Heart right ventricle (tissue), 16 donors: ENCODE data around the gene HPSE. TPM values are rescaled to one million over a fixed set of nuclear protein-coding genes. Genes with fewer than 3 reads are reported as not detected.
A peak's percentile ranks its signal among the peaks of the same experiment; 100 is the strongest.
"Not testable (repeated sequence)": the region's sequence is repeated elsewhere in the genome, so short reads cannot be mapped to it uniquely, and the experiment has no call there.

ENCODE experiments used
- ATAC-seq, 8 donors: fragments of 200-7000 bp; cut with Tn5 transposase; one replicate each; pipeline ENCODE4 v1.9.1; 2020; ENCODE audit warnings: mild to moderate bottlenecking in 8 of 8, moderate library complexity in 8 of 8, moderate number of reproducible peaks in 1 of 8
- DNase-seq, 2 donors: peaks; one replicate each; pipeline ENCODE4 v3.0.0-alpha.2; 2020
- H3K27ac ChIP-seq, 10 donors: fragments of 200-600 bp; sonication (generic) in 2 of 10; one replicate each; pipeline versions ENCODE4 v1.5.0 to v1.8.0; 2020 to 2022; ENCODE audit warnings: mild to moderate bottlenecking in 3 of 10
- H3K27me3 ChIP-seq, 7 donors: fragments of 200-600 bp; one replicate each; pipeline ENCODE4 v1.8.0; 2021 to 2022; ENCODE audit warnings: mild to moderate bottlenecking in 2 of 7
- H3K36me3 ChIP-seq, 9 donors: fragments of 200-600 bp; sonication (generic) in 1 of 9; one replicate each; pipeline versions ENCODE4 v1.5.0 to v1.8.0; 2020 to 2022; ENCODE audit warnings: mild to moderate bottlenecking in 2 of 9
- H3K4me1 ChIP-seq, 9 donors: fragments of 200-600 bp; sonication (generic) in 1 of 9; one replicate each; pipeline versions ENCODE4 v1.5.0 to v1.8.0; 2020 to 2022; ENCODE audit warnings: mild to moderate bottlenecking in 4 of 9
- H3K4me3 ChIP-seq, 10 donors: fragments of 200-600 bp; sonication (generic) in 2 of 10; one replicate each; pipeline versions ENCODE4 v1.5.0 to v1.8.0; 2020 to 2022; ENCODE audit warnings: mild to moderate bottlenecking in 7 of 10, moderate library complexity in 2 of 10
- H3K9me3 ChIP-seq, 11 donors: fragments of 200-600 bp in 10 of 11; sonication (generic) in 2 of 11; one replicate each; pipeline versions ENCODE4 v1.5.0 to v1.8.0; 2013 to 2022; ENCODE audit warnings: mild to moderate bottlenecking in 2 of 11, control low read depth in 1 of 11, moderate library complexity in 1 of 11
- CTCF ChIP-seq, 9 donors: fragments of 200-600 bp; sonication (generic) in 2 of 9; IDR thresholded peaks; one replicate each; pipeline versions ENCODE4 v1.5.0 to v1.8.0; 2021 to 2022; ENCODE audit warnings: antibody characterized with exemption in 9 of 9, mild to moderate bottlenecking in 5 of 9, moderate library complexity in 1 of 9
- WGBS, 2 donors: extraction: QIAGEN DNeasy Blood & Tissue Kit; methylation state at CpG; one replicate each; pipeline ENCODE4 v1.1.7; 2013; ENCODE audit warnings: inconsistent platforms in 1 of 2; 5-methylcytosine and 5-hydroxymethylcytosine counted together
- intact Hi-C, 10 donors: fragments of 100-400 bp; cut with DNase I; formaldehyde crosslinking; loops; one replicate each; pipeline versions ENCODE4 v1.11.1 to v1.14.2; 2022
- polyA plus RNA-seq, 2 donors: library from polyadenylated mRNA; stranded (reverse); fragments of 200-250 nt; gene quantifications; one replicate each; pipeline ENCODE4 v1.2.3, GENCODE V29; 2013
- total RNA-seq, 10 donors: library from RNA; stranded (reverse); fragmentation: NEBNext Ultra II Directional in 3 of 10; extraction: Animal tissue kit (Norgen Biotek cat#: 25700) in 3 of 10; gene quantifications; one replicate each; pipeline versions ENCODE4 v1.2.1 to v1.2.4, GENCODE V29; 2021 to 2023
- donor health status: Arrhythmogenic right ventricular cardiomyopathy.
- donor health status: ischemic (EF 13 %, LVEDD 7.1; RV severe dilation, severe dysfunction).
- donor health status: healthy with polysubstance abuse.
- donor health status: DM: no; HTN: yes; CAD: no.
- donor health status: DM: no; HTN: no; CAD: no.
- donor health status: ischemic (EF 25% LVEDD 6.9; RV normal size, moderate dysfunction).
- donor health status: ischemic (EF 25% LVEDD 5.7; RV mildly dilated, moderate dysfunction).
- donor health status: healthy.
- donor health status: DM: yes; HTN: yes; CAD: no.
- donor health status: Ischemic cardiomyopathy.
- donor health status: ischemic (EF 35%, LVEDD 5.7; RV mildly dilated, moderate dysfunction).
- donor health status: nonischemic (EF 11% LVEDD 7.7; RV severe dilation, severe dysfunction).
- donor health status: DM: yes; HTN: yes; CAD: no.
- donor health status: PGD.
- donor health status: ischemic (EF 29% LVEDD 5.4; RV normal size, mild dysfunction).
- donor health status: nonischemic (EF 23%, LVEDD 6.1; RV moderate dilation, normal function).

The HPSE gene
- total and polyA plus RNA-seq, 12 donors: 0.15 to 2.4 (median 0.39) TPM

- 89 to 92% methylated on average over 8 of the region's 8 CpGs for WGBS, 2 donors
- Histone ChIP-seq H3K9me3 (no peaks in the 10 kb centered on the region), H3K36me3 (no peaks in the 10 kb centered on the region), H3K27ac (no peak overlapping the region), H3K4me3 (no peak overlapping the region), H3K4me1 (peaks cover 0 to 28% (median 0%) of the 10 kb centered on the region in 9 donors), H3K27me3 (peaks cover 0 to 32% (median 0%) of the 10 kb centered on the region in 7 donors)
- ATAC-seq (no peak), DNase-seq (no peak)
- intact Hi-C loops: no loop called here
- TF ChIP-seq CTCF (IDR thresholded peaks at IDR 0.05): no peak
Observed at GRCh38 chr4:83326546-83326945, 8.1 kb downstream of the HPSE start.

GRCh38 chr4:83325306-83325705, 9.3 kb downstream of the HPSE start:
- 87 to 88% methylated on average over 4 of the region's 4 CpGs for WGBS, 2 donors
- ATAC-seq, H3K4me3 ChIP-seq, H3K36me3 ChIP-seq, DNase-seq, H3K27ac ChIP-seq, H3K9me3 ChIP-seq, intact Hi-C loops: not testable (repeated sequence)
- peaks cover 0 to 37% (median 0%) of the 10 kb centered on the region in 9 donors for H3K4me1 ChIP-seq
- peaks cover 0 to 29% (median 0%) of the 10 kb centered on the region in 7 donors for H3K27me3 ChIP-seq

GRCh38 chr4:83323136-83323535, 11.5 kb downstream of the HPSE start:
- ATAC-seq (no peak), DNase-seq (no peak)
- intact Hi-C loops: no loop called here
- WGBS, 2 donors: 81% methylated on average over 3 of the region's 3 CpGs
- no peak for TF ChIP-seq CTCF (IDR thresholded peaks at IDR 0.05)
- Histone ChIP-seq H3K36me3 (no peaks in the 10 kb centered on the region), H3K27me3 (peaks cover 0 to 15% (median 0%) of the 10 kb centered on the region in 7 donors), H3K9me3 (no peaks in the 10 kb centered on the region), H3K4me3 (no peak overlapping the region), H3K4me1 (peaks cover 0 to 32% (median 0%) of the 10 kb centered on the region in 9 donors), H3K27ac (peak overlapping the region in 1 of 10 donors; percentile 58)

- Histone ChIP-seq H3K27ac (peak overlapping the region in 1 of 10 donors; percentile 77), H3K27me3 (peaks cover 0 to 12% (median 0%) of the 10 kb centered on the region in 7 donors), H3K36me3 (peaks cover 0 to 9% (median 0%) of the 10 kb centered on the region in 9 donors), H3K4me1 (peaks cover 0 to 32% (median 0%) of the 10 kb centered on the region in 9 donors), H3K4me3 (no peak overlapping the region), H3K9me3 (no peaks in the 10 kb centered on the region)
- WGBS, 2 donors: 39 to 60% methylated on average over 5 of the region's 5 CpGs
- DNase-seq: peak; percentile 45
- ATAC-seq: peak; percentile 37 to 81 (median 64)
- no peak for TF ChIP-seq CTCF (IDR thresholded peaks at IDR 0.05)
- intact Hi-C loops: no loop called here
Observed at GRCh38 chr4:83320548-83320947, 14.1 kb downstream of the HPSE start.

GRCh38 chr4:83318666-83319065, 16.0 kb downstream of the HPSE start:
- Histone ChIP-seq H3K27ac (no peak overlapping the region), H3K9me3 (no peaks in the 10 kb centered on the region), H3K4me1 (peaks cover 0 to 32% (median 0%) of the 10 kb centered on the region in 9 donors), H3K27me3 (peaks cover 0 to 7% (median 0%) of the 10 kb centered on the region in 7 donors), H3K4me3 (no peak overlapping the region), H3K36me3 (peaks cover 0 to 9% (median 0%) of the 10 kb centered on the region in 9 donors)
- DNase-seq (no peak), ATAC-seq (no peak)
- intact Hi-C loops: no loop called here
- TF ChIP-seq CTCF (IDR thresholded peaks at IDR 0.05): no peak
- WGBS, 2 donors: 88 to 89% methylated on average over 3 of the region's 3 CpGs
